ENCODE data around the gene DMKN. TPM values are rescaled to one million over a fixed set of nuclear protein-coding genes. Genes with fewer than 3 reads are reported as not detected.

Gene DMKN
- total RNA-seq, 1 donor from 2014 or later = 1.8 TPM

- no peak for DNase-seq (ENCODE audit: low spot score)
Observed at GRCh38 chr19:35525873-35526272, 12.4 kb upstream of the DMKN start.

- DNase-seq (ENCODE audit: low spot score) = no peak
Observed at GRCh38 chr19:35524181-35524837, 10.9 kb upstream of the DMKN start.

- DNase-seq (ENCODE audit: low spot score) = no peak
Observed at GRCh38 chr19:35522745-35523327, 9.4 kb upstream of the DMKN start.

- no peak for DNase-seq (ENCODE audit: low spot score)
Observed at GRCh38 chr19:35521124-35521743, 7.8 kb upstream of the DMKN start.

GRCh38 chr19:35519291-35519690 lies 5.8 kb upstream of the DMKN start:
- DNase-seq (ENCODE audit: low spot score) = no peak

GRCh38 chr19:35518313-35518712 lies 4.9 kb upstream of the DMKN start:
- DNase-seq (ENCODE audit: low spot score) = no peak

GRCh38 chr19:35517342-35517741 lies 3.9 kb upstream of the DMKN start:
- no peak for DNase-seq (ENCODE audit: low spot score)

- no peak for DNase-seq (ENCODE audit: low spot score)
Observed at GRCh38 chr19:35516310-35516709, 2.9 kb upstream of the DMKN start.

- no peak for DNase-seq (ENCODE audit: low spot score)
Observed at GRCh38 chr19:35514282-35514809, 897 bp upstream of the DMKN start.

GRCh38 chr19:35512831-35513627 lies 420 bp downstream of the DMKN start:
- DNase-seq (ENCODE audit: low spot score) = no peak

GRCh38 chr19:35511337-35511736 lies 2.1 kb downstream of the DMKN start:
- DNase-seq (ENCODE audit: low spot score) = no peak

GRCh38 chr19:35510626-35510964 lies 2.9 kb downstream of the DMKN start:
- no peak for DNase-seq (ENCODE audit: low spot score)

- DNase-seq (ENCODE audit: low spot score) = peak; percentile 67
Observed at GRCh38 chr19:35509861-35510625, 3.4 kb downstream of the DMKN start.

GRCh38 chr19:35509018-35509652 lies 4.3 kb downstream of the DMKN start:
- peak; percentile 26 for DNase-seq (ENCODE audit: low spot score)

GRCh38 chr19:35508129-35508528 lies 5.3 kb downstream of the DMKN start:
- DNase-seq (ENCODE audit: low spot score) = no peak

- DNase-seq (ENCODE audit: low spot score) = no peak
Observed at GRCh38 chr19:35507561-35507960, 5.9 kb downstream of the DMKN start.

GRCh38 chr19:35506011-35506410 lies 7.4 kb downstream of the DMKN start:
- DNase-seq (ENCODE audit: low spot score) = no peak

GRCh38 chr19:35502751-35503150 lies 10.7 kb downstream of the DMKN start:
- no peak for DNase-seq (ENCODE audit: low spot score)

GRCh38 chr19:35501684-35502083 lies 11.8 kb downstream of the DMKN start:
- DNase-seq (ENCODE audit: low spot score) = no peak

GRCh38 chr19:35500611-35501010 lies 12.8 kb downstream of the DMKN start:
- DNase-seq (ENCODE audit: low spot score) = no peak

GRCh38 chr19:35498984-35499527 lies 14.4 kb downstream of the DMKN start:
- DNase-seq (ENCODE audit: low spot score) = no peak

Data from mucosa of gallbladder (tissue), 1 donor.